Keratinocyte (primary cell): ENCODE data around the gene SPAG5. TPM values are rescaled to one million over a fixed set of nuclear protein-coding genes. Genes with fewer than 3 reads are reported as not detected.

ENCODE experiments used
- DNase-seq: peaks from one replicate; pipeline ENCODE4 v3.0.0-alpha.2; 2011; ENCODE audit warnings: low read depth, missing footprints, low spot score
- FAIRE-seq: peaks from 2 replicates; lab custom pipeline; 2011; peaks lifted over from hg19 to GRCh38; lab: Jason Lieb, UNC
- H2AFZ ChIP-seq: 2 replicates; pipeline ENCODE4 v1.6.0; 2012; ENCODE audit warnings: low read length, control low read depth, inconsistent platforms; ENCODE audit not compliant: control insufficient read depth
- H3K27ac ChIP-seq: 2 replicates; pipeline ENCODE4 v1.5.1; 2011; ENCODE audit warnings: low read length; ENCODE audit not compliant: control insufficient read depth, insufficient read depth
- H3K27me3 ChIP-seq: 3 replicates; pipeline ENCODE4 v1.6.0; 2011; ENCODE audit warnings: low read length; ENCODE audit not compliant: control insufficient read depth, insufficient read depth; ENCODE audit errors: extremely low read depth
- H3K36me3 ChIP-seq, 2 experiments: 2 replicates in 1 of 2; 3 replicates in 1 of 2; pipeline ENCODE4 v1.5.1; 2011; ENCODE audit warnings: low read length in 2 of 2, mild to moderate bottlenecking in 1 of 2; ENCODE audit not compliant: control insufficient read depth in 2 of 2, insufficient read depth in 2 of 2; ENCODE audit errors: extremely low read depth in 1 of 2
- H3K4me1 ChIP-seq: 3 replicates; pipeline ENCODE4 v1.5.1; 2011; ENCODE audit warnings: low read length; ENCODE audit not compliant: control insufficient read depth, insufficient read depth; ENCODE audit errors: extremely low read depth
- H3K4me2 ChIP-seq: 3 replicates; pipeline ENCODE4 v1.6.0; 2011; ENCODE audit warnings: low read depth, low read length; ENCODE audit not compliant: control insufficient read depth, insufficient read depth; ENCODE audit errors: extremely low read depth
- H3K4me3 ChIP-seq, 3 experiments: fragments of 200-600 bp in 1 of 3; sonication (generic) in 1 of 3; 2 replicates in 2 of 3; 3 replicates in 1 of 3; pipeline ENCODE4 v1.5.1; 2011 to 2016; ENCODE audit warnings: low read length in 3 of 3, mild to moderate bottlenecking in 3 of 3, control low read depth in 2 of 3, inconsistent platforms in 1 of 3, low read depth in 1 of 3, mixed read lengths in 1 of 3, mixed run types in 1 of 3, moderate library complexity in 1 of 3; ENCODE audit not compliant: control insufficient read depth in 2 of 3, insufficient read depth in 2 of 3; ENCODE audit errors: extremely low read depth in 1 of 3
- H3K79me2 ChIP-seq: 2 replicates; pipeline ENCODE4 v1.6.0; 2012; ENCODE audit warnings: low read length; ENCODE audit not compliant: control insufficient read depth, insufficient read depth
- H3K9ac ChIP-seq: 3 replicates; pipeline ENCODE4 v1.6.0; 2011; ENCODE audit warnings: low read length; ENCODE audit not compliant: control insufficient read depth, insufficient read depth; ENCODE audit errors: extremely low read depth
- H3K9me1 ChIP-seq: 3 replicates; pipeline ENCODE4 v1.6.0; 2011; ENCODE audit warnings: low read length; ENCODE audit not compliant: control insufficient read depth, insufficient read depth; ENCODE audit errors: extremely low read depth
- H3K9me3 ChIP-seq: 2 replicates; pipeline ENCODE4 v1.5.1; 2012; ENCODE audit warnings: low read depth, low read length; ENCODE audit not compliant: control insufficient read depth
- H4K20me1 ChIP-seq: 3 replicates; pipeline ENCODE4 v1.6.0; 2011; ENCODE audit warnings: low read length; ENCODE audit not compliant: control insufficient read depth, insufficient read depth; ENCODE audit errors: extremely low read depth
- EZH2 ChIP-seq: IDR thresholded peaks from one replicate; pipeline ENCODE4 v1.6.1; 2012; ENCODE audit warnings: inconsistent platforms, mild to moderate bottlenecking, low read length, moderate library complexity
- dilution Hi-C: fragments of 300-500 bp; cut with MboI; formaldehyde crosslinking; loops from one replicate; pipeline ENCODE4 v1.7.0; 2020; ENCODE audit warnings: low sequenced_read_pairs; ENCODE audit not compliant: extremely low pct_ligation_motif_present
- polyA plus RNA-seq, 5 experiments: library from polyadenylated mRNA; depleted of rRNA in 3 of 5; stranded (reverse) in 3 of 5; stranded (forward) in 1 of 5; unstranded in 1 of 5; fragments of >200 nt; gene quantifications; 1 replicate in 1 of 5; 2 replicates in 3 of 5; 3 replicates in 1 of 5; pipeline versions ENCODE4 v1.2.1 to v1.2.3, GENCODE V29; 2011 to 2012; ENCODE audit warnings: missing spikeins in 2 of 5, low read depth in 1 of 5, low replicate concordance in 1 of 5
- TF ChIP-seq, protein P1 (sequence below), 3 experiments: IDR thresholded peaks in 1 of 3; conservative IDR thresholded peaks in 1 of 3; optimal IDR thresholded peaks in 1 of 3; 2 replicates in 2 of 3; 3 replicates in 1 of 3; pipeline versions ENCODE3 to v1.5.1; 2011; ENCODE audit warnings: low read length in 3 of 3, mild to moderate bottlenecking in 3 of 3, moderate library complexity in 2 of 3, control low read depth in 1 of 3, inconsistent platforms in 1 of 3; ENCODE audit not compliant: insufficient read depth in 2 of 3; ENCODE audit errors: extremely low read depth in 1 of 3

SPAG5 gene
- polyA plus RNA-seq, 1 donor (not counting 4 experiments of a cell fraction or from before 2014, with no cell fraction given): 21.1 TPM

DNA sequence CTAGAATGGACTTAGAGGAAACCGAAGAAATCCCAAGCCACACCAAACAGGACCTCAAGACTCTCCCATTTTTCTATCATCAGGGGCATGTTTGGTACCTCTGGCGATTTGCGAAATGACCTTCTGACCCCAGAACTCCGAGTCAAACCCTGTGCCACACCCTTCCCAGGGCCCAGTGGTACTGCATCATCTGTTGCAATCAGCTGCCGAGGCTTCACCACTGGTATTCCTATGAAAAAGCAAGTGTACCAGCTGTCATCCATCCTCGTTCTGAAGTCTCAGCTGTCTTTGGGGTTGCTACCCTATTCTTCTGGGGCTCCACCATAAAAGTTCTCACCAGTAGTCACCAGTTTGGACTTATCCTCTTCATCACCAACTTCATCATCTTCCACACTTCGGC, 17.5 kb upstream of the SPAG5 start:
- H2AFZ ChIP-seq: no peak overlapping the region
- H3K36me3 ChIP-seq: peaks cover 63 to 65% of the 10 kb centered on the region in 2 experiments
- FAIRE-seq: no peak
- no peak overlapping the region for H3K9ac ChIP-seq
- no peak overlapping the region for H3K4me2 ChIP-seq
- no peak for TF ChIP-seq EZH2
- TF ChIP-seq, protein P1, sequence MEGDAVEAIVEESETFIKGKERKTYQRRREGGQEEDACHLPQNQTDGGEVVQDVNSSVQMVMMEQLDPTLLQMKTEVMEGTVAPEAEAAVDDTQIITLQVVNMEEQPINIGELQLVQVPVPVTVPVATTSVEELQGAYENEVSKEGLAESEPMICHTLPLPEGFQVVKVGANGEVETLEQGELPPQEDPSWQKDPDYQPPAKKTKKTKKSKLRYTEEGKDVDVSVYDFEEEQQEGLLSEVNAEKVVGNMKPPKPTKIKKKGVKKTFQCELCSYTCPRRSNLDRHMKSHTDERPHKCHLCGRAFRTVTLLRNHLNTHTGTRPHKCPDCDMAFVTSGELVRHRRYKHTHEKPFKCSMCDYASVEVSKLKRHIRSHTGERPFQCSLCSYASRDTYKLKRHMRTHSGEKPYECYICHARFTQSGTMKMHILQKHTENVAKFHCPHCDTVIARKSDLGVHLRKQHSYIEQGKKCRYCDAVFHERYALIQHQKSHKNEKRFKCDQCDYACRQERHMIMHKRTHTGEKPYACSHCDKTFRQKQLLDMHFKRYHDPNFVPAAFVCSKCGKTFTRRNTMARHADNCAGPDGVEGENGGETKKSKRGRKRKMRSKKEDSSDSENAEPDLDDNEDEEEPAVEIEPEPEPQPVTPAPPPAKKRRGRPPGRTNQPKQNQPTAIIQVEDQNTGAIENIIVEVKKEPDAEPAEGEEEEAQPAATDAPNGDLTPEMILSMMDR (optimal IDR thresholded peaks at IDR 0.05 in 1 of 3, IDR thresholded peaks at IDR 0.05 in 1 of 3, conservative IDR thresholded peaks at IDR 0.05 in 1 of 3; ENCODE audit: extremely low read depth in 1 of 3, insufficient read depth in 2 of 3, low read length in 3 of 3): no peak
- H4K20me1 ChIP-seq: no peaks in the 10 kb centered on the region
- no peaks in the 10 kb centered on the region for H3K9me1 ChIP-seq
- no peaks in the 10 kb centered on the region for H3K9me3 ChIP-seq
- H3K27ac ChIP-seq: no peak overlapping the region
- H3K27me3 ChIP-seq: no peaks in the 10 kb centered on the region
- H3K4me3 ChIP-seq: no peak overlapping the region
- no peak for DNase-seq
- no peaks in the 10 kb centered on the region for H3K4me1 ChIP-seq
- no peaks in the 10 kb centered on the region for H3K79me2 ChIP-seq
- dilution Hi-C loops: no loop called here

DNA sequence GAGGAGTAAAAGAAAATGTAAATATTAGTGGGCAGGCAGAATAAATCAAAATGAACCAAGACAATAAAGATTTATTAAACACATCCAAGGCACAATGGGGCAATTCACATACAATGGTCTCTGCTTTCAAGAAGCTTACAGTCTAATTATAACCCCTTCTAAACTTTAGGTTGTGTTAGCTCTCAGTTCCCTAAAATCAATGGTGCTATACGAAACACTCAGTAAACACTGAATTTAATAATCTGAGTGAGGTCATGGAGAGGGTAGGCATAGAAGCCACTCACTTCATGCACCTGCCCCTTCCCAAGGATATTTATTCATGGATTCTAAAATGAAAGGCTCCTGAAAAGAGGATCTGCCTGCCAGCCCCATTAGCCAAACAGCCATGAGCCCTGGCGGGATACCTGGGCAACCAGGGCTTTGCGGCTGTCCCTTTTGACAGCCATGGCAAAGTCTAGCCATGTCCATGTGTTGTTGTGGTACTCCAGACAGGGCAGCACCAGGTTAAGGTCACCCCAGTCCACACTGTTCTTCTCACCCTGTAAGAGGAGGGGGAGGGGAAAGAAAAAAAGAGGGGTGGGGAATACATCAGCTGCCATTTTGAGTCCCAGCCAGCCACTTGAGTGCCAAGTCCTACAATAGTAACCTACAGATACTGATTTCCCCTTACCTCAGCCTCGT, 16.6 kb upstream of the SPAG5 start:
- no peak for TF ChIP-seq EZH2
- TF ChIP-seq, protein P1 (optimal IDR thresholded peaks at IDR 0.05 in 1 of 3, IDR thresholded peaks at IDR 0.05 in 1 of 3, conservative IDR thresholded peaks at IDR 0.05 in 1 of 3; ENCODE audit: extremely low read depth in 1 of 3, insufficient read depth in 2 of 3, low read length in 3 of 3): no peak
- dilution Hi-C loops: no loop called here
- no peak for FAIRE-seq

More for the DNA sequence above, 16.6 kb upstream of the SPAG5 start:
- Histone ChIP-seq H3K79me2 (no peaks in the 10 kb centered on the region), H4K20me1 (no peaks in the 10 kb centered on the region), H3K27me3 (no peaks in the 10 kb centered on the region), H3K9ac (no peak overlapping the region), H3K4me2 (no peak overlapping the region), H3K9me1 (no peaks in the 10 kb centered on the region), H3K27ac (no peak overlapping the region), H2AFZ (no peak overlapping the region), H3K9me3 (no peaks in the 10 kb centered on the region), H3K4me3 (no peak overlapping the region), H3K4me1 (no peaks in the 10 kb centered on the region), H3K36me3 (peaks cover 58 to 59% of the 10 kb centered on the region in 2 experiments)
- DNase-seq: no peak
